ENCODE results near the gene BEST4. TPM values are rescaled to one million over a fixed set of nuclear protein-coding genes. Genes with fewer than 3 reads are reported as not detected.

The BEST4 gene
- total RNA-seq, 1 experiment from 2014 or later, result 0.15 TPM

DNA sequence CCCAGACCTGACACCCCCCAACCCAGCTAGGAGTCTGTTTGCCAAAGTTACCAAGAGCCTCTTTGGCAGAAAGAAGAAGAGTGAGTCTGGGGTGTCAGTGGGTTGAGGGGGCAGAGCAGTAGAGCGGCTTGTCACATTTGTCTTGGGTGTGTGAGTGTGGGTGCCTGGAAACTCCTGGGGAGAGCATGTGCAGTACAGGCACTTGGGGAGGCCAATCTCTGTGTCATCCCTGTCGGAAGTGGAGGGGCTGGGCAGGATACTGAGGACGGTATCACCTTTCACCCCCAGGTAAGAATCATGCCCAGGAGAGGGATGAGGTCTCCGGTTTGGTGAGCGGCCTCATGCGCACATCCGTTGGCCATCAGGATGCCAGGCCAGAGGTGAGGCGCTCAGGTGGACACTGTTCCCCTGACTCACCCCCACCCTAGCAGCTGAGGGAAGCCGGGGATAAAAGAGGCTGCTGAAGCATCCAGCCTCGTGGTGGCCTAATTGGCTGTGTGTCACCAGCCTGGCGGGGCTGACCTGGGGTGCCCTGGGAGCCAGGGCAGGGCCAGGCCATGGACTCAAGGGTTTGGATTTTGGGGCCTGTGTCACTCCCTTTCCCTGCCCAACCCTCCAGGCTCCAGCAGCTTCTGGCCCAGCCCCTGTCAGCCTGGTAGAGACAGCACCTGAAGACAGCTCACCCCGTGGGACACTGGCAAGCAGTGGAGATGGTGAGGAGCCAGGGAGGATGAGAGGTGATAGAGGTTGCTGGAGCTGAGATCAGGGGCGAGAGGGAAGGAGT lies 15.5 kb upstream of the BEST4 start:
- POLR2A ChIA-PET, result no interaction called here
- no peak overlapping the region for H3K4me3 ChIP-seq (ENCODE audit: low read depth in 2 of 2, low read length in 2 of 2)
- ATAC-seq (no peak), DNase-seq (ENCODE audit: low read depth, low spot score) (no peak)
- no TSS peak for BruUV-seq (replicated peaks)
- peaks cover 39% of the 10 kb centered on the region for H3K4me1 ChIP-seq (ENCODE audit: control insufficient read depth, insufficient read depth, low read length)
- no peak overlapping the region for H3K27ac ChIP-seq (ENCODE audit: low read length)
- no peaks in the 10 kb centered on the region; the same call in 1 of the 2 replicates for H3K36me3 ChIP-seq (ENCODE audit: control insufficient read depth, insufficient read depth, low read length)
- in situ Hi-C loops (cut with HindIII; ENCODE audit: low pct_unique_long_range_greater_than_20kb, low sequenced_read_pairs) (no loop called here), intact Hi-C loops (cut with micrococcal nuclease; ENCODE audit: unreplicated experiment) (no loop called here)
- H3K27me3 ChIP-seq (ENCODE audit: control insufficient read depth, insufficient read depth, low read length), result no peaks in the 10 kb centered on the region
- CTCF ChIA-PET, result no interaction called here
- no peaks in the 10 kb centered on the region for H3K9me3 ChIP-seq (ENCODE audit: control insufficient read depth, insufficient read depth, low read depth, low read length)
- TF ChIP-seq, protein P1, sequence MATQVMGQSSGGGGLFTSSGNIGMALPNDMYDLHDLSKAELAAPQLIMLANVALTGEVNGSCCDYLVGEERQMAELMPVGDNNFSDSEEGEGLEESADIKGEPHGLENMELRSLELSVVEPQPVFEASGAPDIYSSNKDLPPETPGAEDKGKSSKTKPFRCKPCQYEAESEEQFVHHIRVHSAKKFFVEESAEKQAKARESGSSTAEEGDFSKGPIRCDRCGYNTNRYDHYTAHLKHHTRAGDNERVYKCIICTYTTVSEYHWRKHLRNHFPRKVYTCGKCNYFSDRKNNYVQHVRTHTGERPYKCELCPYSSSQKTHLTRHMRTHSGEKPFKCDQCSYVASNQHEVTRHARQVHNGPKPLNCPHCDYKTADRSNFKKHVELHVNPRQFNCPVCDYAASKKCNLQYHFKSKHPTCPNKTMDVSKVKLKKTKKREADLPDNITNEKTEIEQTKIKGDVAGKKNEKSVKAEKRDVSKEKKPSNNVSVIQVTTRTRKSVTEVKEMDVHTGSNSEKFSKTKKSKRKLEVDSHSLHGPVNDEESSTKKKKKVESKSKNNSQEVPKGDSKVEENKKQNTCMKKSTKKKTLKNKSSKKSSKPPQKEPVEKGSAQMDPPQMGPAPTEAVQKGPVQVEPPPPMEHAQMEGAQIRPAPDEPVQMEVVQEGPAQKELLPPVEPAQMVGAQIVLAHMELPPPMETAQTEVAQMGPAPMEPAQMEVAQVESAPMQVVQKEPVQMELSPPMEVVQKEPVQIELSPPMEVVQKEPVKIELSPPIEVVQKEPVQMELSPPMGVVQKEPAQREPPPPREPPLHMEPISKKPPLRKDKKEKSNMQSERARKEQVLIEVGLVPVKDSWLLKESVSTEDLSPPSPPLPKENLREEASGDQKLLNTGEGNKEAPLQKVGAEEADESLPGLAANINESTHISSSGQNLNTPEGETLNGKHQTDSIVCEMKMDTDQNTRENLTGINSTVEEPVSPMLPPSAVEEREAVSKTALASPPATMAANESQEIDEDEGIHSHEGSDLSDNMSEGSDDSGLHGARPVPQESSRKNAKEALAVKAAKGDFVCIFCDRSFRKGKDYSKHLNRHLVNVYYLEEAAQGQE (IDR thresholded peaks at IDR 0.05; ENCODE audit: insufficient read depth in 1 of 2, low read depth in 2 of 2, low read length in 1 of 2), result no peak
- TF ChIP-seq TCF7L2 (IDR thresholded peaks at IDR 0.05; ENCODE audit: low read depth, low read length) (no peak), SIN3A (IDR thresholded peaks at IDR 0.05; ENCODE audit: borderline replicate concordance, insufficient read depth, low read depth, low read length) (no peak), POLR2AphosphoS5 (IDR thresholded peaks at IDR 0.05; ENCODE audit: low read depth, low read length) (no peak)
- TF ChIP-seq, protein P2, sequence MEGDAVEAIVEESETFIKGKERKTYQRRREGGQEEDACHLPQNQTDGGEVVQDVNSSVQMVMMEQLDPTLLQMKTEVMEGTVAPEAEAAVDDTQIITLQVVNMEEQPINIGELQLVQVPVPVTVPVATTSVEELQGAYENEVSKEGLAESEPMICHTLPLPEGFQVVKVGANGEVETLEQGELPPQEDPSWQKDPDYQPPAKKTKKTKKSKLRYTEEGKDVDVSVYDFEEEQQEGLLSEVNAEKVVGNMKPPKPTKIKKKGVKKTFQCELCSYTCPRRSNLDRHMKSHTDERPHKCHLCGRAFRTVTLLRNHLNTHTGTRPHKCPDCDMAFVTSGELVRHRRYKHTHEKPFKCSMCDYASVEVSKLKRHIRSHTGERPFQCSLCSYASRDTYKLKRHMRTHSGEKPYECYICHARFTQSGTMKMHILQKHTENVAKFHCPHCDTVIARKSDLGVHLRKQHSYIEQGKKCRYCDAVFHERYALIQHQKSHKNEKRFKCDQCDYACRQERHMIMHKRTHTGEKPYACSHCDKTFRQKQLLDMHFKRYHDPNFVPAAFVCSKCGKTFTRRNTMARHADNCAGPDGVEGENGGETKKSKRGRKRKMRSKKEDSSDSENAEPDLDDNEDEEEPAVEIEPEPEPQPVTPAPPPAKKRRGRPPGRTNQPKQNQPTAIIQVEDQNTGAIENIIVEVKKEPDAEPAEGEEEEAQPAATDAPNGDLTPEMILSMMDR (IDR thresholded peaks at IDR 0.05), result no peak

DNA sequence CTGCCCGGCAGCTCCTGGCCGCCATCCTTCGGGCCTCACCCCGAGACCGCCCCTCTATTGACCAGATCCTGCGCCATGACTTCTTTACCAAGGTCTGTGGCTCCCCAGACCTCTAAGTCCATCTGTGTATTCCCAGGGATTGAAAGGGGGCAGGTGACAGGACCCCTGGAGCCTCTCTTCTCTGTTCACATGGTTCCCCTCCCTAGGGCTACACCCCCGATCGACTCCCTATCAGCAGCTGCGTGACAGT lies 15.0 kb upstream of the BEST4 start:
- Histone ChIP-seq H3K4me1 (ENCODE audit: control insufficient read depth, insufficient read depth, low read length) (peaks cover 37% of the 10 kb centered on the region), H3K4me3 (ENCODE audit: low read depth in 2 of 2, low read length in 2 of 2) (no peak overlapping the region), H3K27ac (ENCODE audit: low read length) (no peak overlapping the region), H3K36me3 (ENCODE audit: control insufficient read depth, insufficient read depth, low read length) (no peaks in the 10 kb centered on the region; the same call in 1 of the 2 replicates), H3K27me3 (ENCODE audit: control insufficient read depth, insufficient read depth, low read length) (no peaks in the 10 kb centered on the region), H3K9me3 (ENCODE audit: control insufficient read depth, insufficient read depth, low read depth, low read length) (no peaks in the 10 kb centered on the region)
- ChIA-PET POLR2A (no interaction called here), CTCF (no interaction called here)
- no TSS peak for BruUV-seq (replicated peaks)
- in situ Hi-C loops (cut with HindIII; ENCODE audit: low pct_unique_long_range_greater_than_20kb, low sequenced_read_pairs), result no loop called here
- DNase-seq (ENCODE audit: low read depth, low spot score) (no peak), ATAC-seq (no peak)
- intact Hi-C loops (cut with micrococcal nuclease; ENCODE audit: unreplicated experiment), result no loop called here
- no peak for TF ChIP-seq SIN3A (IDR thresholded peaks at IDR 0.05; ENCODE audit: borderline replicate concordance, insufficient read depth, low read depth, low read length)
- TF ChIP-seq, protein P1 (IDR thresholded peaks at IDR 0.05; ENCODE audit: insufficient read depth in 1 of 2, low read depth in 2 of 2, low read length in 1 of 2), result no peak
- TF ChIP-seq POLR2AphosphoS5 (IDR thresholded peaks at IDR 0.05; ENCODE audit: low read depth, low read length), result no peak
- no peak for TF ChIP-seq TCF7L2 (IDR thresholded peaks at IDR 0.05; ENCODE audit: low read depth, low read length)
- TF ChIP-seq, protein P2 (IDR thresholded peaks at IDR 0.05), result no peak
